Activated CD8-positive, alpha-beta memory T cell treated with anti-CD3 and anti-CD28 coated beads, Interleukin-2, amount 50 U/mL, for 24 hours (primary cell): ENCODE results near the gene SF3B6.
"Not testable (repeated sequence)": the region's sequence is repeated elsewhere in the genome, so short reads cannot be mapped to it uniquely, and the experiment has no call there.

Experiments used
- DNase-seq: peaks from one replicate; pipeline ENCODE4 v3.0.0-alpha.2; 2020; ENCODE audit errors: extremely low read depth

The SF3B6 gene

GRCh38 chr2:24093270-24093669, 17.1 kb upstream of the SF3B6 start:
- not testable (repeated sequence) for DNase-seq

GRCh38 chr2:24088821-24089359, 12.8 kb upstream of the SF3B6 start:
- DNase-seq = no peak

- no peak for DNase-seq
These were observed 10.9 kb upstream of the SF3B6 start for GRCh38 chr2:24087032-24087431.

GRCh38 chr2:24086241-24086640, 10.1 kb upstream of the SF3B6 start:
- DNase-seq = no peak

GRCh38 chr2:24085200-24085489, 9.0 kb upstream of the SF3B6 start:
- no peak for DNase-seq

- no peak for DNase-seq
These were observed 8.5 kb upstream of the SF3B6 start, which contains the start of gene TP53I3 for GRCh38 chr2:24084386-24085199. Gene TP53I3 (minus strand): TSS chr2:24084834. CDS start chr2:24084326, 508 bp downstream.

GRCh38 chr2:24083567-24084385, 7.7 kb upstream of the SF3B6 start:
- no peak for DNase-seq

- DNase-seq = no peak
These were observed 6.9 kb upstream of the SF3B6 start for GRCh38 chr2:24082787-24083566.

GRCh38 chr2:24080701-24081100, 4.6 kb upstream of the SF3B6 start:
- DNase-seq = no peak

GRCh38 chr2:24077879-24078278, 1.8 kb upstream of the SF3B6 start:
- DNase-seq = no peak

- DNase-seq = no peak
These were observed 1.4 kb upstream of the SF3B6 start for GRCh38 chr2:24077535-24077877.

- no peak for DNase-seq
These were observed 866 bp upstream of the SF3B6 start for GRCh38 chr2:24076849-24077534.

- no peak for DNase-seq
These were observed 867 bp downstream of the SF3B6 start for GRCh38 chr2:24075259-24075658.

GRCh38 chr2:24073816-24074215, 2.3 kb downstream of the SF3B6 start:
- no peak for DNase-seq

- no peak for DNase-seq
These were observed 3.9 kb downstream of the SF3B6 start for GRCh38 chr2:24072259-24072658.

- DNase-seq = no peak
These were observed 10.8 kb downstream of the SF3B6 start for GRCh38 chr2:24065341-24065740.

- DNase-seq = no peak
These were observed 17.4 kb downstream of the SF3B6 start for GRCh38 chr2:24058564-24059271.

GRCh38 chr2:24055750-24056149, 20.4 kb downstream of the SF3B6 start:
- no peak for DNase-seq

- no peak for DNase-seq
These were observed 21.6 kb downstream of the SF3B6 start for GRCh38 chr2:24054366-24055010.

- DNase-seq = no peak
These were observed 23.2 kb downstream of the SF3B6 start for GRCh38 chr2:24052951-24053350.
